Mucosa of gallbladder (tissue), 1 donor: ENCODE measurements around the gene SPDYE17. TPM values are rescaled to one million over a fixed set of nuclear protein-coding genes. Genes with fewer than 3 reads are reported as not detected.
"Not testable (repeated sequence)": the region's sequence is repeated elsewhere in the genome, so short reads cannot be mapped to it uniquely, and the experiment has no call there.

Experiments
- DNase-seq: peaks from one replicate; pipeline ENCODE4 v3.0.0-alpha.2; 2020; ENCODE audit warnings: low spot score
- total RNA-seq: library from RNA; stranded (reverse); gene quantifications from one replicate; pipeline ENCODE4 v1.2.1, GENCODE V29; 2021
- donor health status: DM: no; HTN: no; CAD: no.

SPDYE17 gene
- total RNA-seq, 1 donor from 2014 or later, result not detected

DNA sequence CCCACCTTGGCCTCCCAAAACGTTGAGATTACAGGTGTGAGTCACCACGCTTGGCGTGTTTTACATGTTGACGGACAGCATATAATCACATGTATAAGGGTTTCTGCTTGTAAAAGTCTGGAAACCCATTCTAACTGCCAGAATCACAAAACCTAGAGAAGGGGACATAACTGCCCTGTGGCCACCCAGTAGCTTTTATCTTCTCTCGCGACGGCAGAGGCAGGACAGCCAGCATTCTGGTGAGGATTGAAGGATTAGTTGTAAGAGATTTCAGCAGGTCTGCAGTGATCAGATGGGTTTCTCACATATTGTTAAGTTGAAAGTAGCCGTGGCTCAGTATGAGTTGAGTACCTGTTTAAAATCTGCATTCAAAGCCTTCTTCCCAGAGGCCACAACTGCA, 59.8 kb downstream of the SPDYE17 start:
- DNase-seq, result not testable (repeated sequence)

Other genes with a start within 250 kb of the SPDYE17 start
- gene SPDYE18, start 30.2 kb upstream of the SPDYE17 start, total RNA-seq, result 0.72 TPM
- gene CCDC146, start 90.3 kb upstream of the SPDYE17 start, total RNA-seq, result 29.7 TPM
- 42.3 TPM for gene FGL2, start 167.5 kb upstream of the SPDYE17 start, total RNA-seq